ENCODE results near the gene STAC2. TPM values are rescaled to one million over a fixed set of nuclear protein-coding genes. Genes with fewer than 3 reads are reported as not detected.

Gene STAC2
- total RNA-seq, 2 donors from 2014 or later: not detected

DNA sequence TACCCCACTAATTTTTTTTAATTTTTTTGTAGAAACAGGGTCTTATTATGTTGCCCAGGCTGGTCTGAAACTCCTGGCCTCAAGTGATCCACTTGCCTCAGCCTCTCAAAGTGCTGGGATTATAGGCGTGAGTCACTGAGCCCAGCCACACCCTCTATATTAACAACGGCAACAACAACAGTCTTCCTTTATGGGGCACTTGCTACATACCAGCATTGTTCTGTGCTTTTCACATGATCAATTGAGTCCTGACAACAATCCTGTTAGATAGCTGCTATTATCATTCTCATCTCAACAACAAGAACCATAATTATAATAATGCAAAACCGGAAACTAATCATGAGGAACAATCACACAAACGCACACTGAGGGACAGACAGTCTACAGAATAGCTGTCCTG, 47.2 kb downstream of the STAC2 start:
- DNase-seq (no peak), ATAC-seq (no peak)
- TF ChIP-seq, protein P1, sequence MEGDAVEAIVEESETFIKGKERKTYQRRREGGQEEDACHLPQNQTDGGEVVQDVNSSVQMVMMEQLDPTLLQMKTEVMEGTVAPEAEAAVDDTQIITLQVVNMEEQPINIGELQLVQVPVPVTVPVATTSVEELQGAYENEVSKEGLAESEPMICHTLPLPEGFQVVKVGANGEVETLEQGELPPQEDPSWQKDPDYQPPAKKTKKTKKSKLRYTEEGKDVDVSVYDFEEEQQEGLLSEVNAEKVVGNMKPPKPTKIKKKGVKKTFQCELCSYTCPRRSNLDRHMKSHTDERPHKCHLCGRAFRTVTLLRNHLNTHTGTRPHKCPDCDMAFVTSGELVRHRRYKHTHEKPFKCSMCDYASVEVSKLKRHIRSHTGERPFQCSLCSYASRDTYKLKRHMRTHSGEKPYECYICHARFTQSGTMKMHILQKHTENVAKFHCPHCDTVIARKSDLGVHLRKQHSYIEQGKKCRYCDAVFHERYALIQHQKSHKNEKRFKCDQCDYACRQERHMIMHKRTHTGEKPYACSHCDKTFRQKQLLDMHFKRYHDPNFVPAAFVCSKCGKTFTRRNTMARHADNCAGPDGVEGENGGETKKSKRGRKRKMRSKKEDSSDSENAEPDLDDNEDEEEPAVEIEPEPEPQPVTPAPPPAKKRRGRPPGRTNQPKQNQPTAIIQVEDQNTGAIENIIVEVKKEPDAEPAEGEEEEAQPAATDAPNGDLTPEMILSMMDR (IDR thresholded peaks at IDR 0.05): no peak
- no peak for TF ChIP-seq POLR2A (IDR thresholded peaks at IDR 0.05)
- Histone ChIP-seq H3K36me3 (replicated peaks in 1 of 2; ENCODE audit: insufficient read depth in 1 of 2, low read depth in 2 of 2) (no peaks in the 10 kb centered on the region), H3K9me3 (no peaks in the 10 kb centered on the region), H3K27me3 (no peaks in the 10 kb centered on the region), H3K27ac (no peak overlapping the region), H3K4me1 (peaks cover 5% of the 10 kb centered on the region), H3K4me3 (no peak overlapping the region)
- intact Hi-C loops (cut with DNase I): no loop called here
- 86 to 95% methylated on average over 4 of the region's 4 CpGs for WGBS, 2 donors

DNA sequence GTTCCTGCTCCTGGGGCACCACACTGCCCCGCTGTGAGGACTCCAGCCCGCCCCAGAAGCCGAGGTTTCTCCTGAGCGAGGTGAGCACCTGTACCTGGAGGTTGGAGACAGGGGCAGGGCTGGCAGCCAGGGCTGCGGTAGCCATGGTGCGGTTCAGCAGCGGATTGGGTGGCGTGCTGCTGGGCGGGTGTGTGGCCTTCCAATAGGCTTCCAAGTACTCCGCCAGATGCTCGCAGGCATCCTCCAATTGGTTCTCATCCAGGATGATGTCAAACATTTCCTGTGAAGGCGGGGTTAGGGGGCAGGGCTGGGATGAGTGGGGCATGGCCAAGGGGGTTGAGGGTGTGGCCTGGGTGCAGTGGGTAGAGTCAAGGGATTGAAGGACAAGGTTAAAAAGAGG, 48.5 kb downstream of the STAC2 start:
- TF ChIP-seq, protein P1 (IDR thresholded peaks at IDR 0.05): no peak
- no peak for TF ChIP-seq POLR2A (IDR thresholded peaks at IDR 0.05)
- WGBS, 2 donors: 82 to 94% methylated on average over 6 to 12 of the region's 12 CpGs
- no peak for ATAC-seq
- DNase-seq: no peak
- no peak overlapping the region for H3K27ac ChIP-seq
- no peak overlapping the region for H3K4me3 ChIP-seq
- H3K36me3 ChIP-seq (replicated peaks in 1 of 2; ENCODE audit: insufficient read depth in 1 of 2, low read depth in 2 of 2): no peaks in the 10 kb centered on the region
- no peaks in the 10 kb centered on the region for H3K27me3 ChIP-seq
- H3K4me1 ChIP-seq: peaks cover 10% of the 10 kb centered on the region
- H3K9me3 ChIP-seq: no peaks in the 10 kb centered on the region
- intact Hi-C loops (cut with DNase I): no loop called here

GRCh38 chr17:39175695-39176093, 50.1 kb downstream of the STAC2 start:
- WGBS, 2 donors: 66 to 68% methylated on average over 10 of the region's 10 CpGs
- no peak overlapping the region for H3K27ac ChIP-seq
- no peak overlapping the region for H3K4me3 ChIP-seq
- ATAC-seq: no peak
- DNase-seq: no peak
- H3K36me3 ChIP-seq (replicated peaks in 1 of 2; ENCODE audit: insufficient read depth in 1 of 2, low read depth in 2 of 2): no peaks in the 10 kb centered on the region
- H3K9me3 ChIP-seq: no peaks in the 10 kb centered on the region
- intact Hi-C loops (cut with DNase I): no loop called here
- no peaks in the 10 kb centered on the region for H3K27me3 ChIP-seq
- peaks cover 24% of the 10 kb centered on the region for H3K4me1 ChIP-seq
- TF ChIP-seq, protein P1 (IDR thresholded peaks at IDR 0.05): no peak

DNA sequence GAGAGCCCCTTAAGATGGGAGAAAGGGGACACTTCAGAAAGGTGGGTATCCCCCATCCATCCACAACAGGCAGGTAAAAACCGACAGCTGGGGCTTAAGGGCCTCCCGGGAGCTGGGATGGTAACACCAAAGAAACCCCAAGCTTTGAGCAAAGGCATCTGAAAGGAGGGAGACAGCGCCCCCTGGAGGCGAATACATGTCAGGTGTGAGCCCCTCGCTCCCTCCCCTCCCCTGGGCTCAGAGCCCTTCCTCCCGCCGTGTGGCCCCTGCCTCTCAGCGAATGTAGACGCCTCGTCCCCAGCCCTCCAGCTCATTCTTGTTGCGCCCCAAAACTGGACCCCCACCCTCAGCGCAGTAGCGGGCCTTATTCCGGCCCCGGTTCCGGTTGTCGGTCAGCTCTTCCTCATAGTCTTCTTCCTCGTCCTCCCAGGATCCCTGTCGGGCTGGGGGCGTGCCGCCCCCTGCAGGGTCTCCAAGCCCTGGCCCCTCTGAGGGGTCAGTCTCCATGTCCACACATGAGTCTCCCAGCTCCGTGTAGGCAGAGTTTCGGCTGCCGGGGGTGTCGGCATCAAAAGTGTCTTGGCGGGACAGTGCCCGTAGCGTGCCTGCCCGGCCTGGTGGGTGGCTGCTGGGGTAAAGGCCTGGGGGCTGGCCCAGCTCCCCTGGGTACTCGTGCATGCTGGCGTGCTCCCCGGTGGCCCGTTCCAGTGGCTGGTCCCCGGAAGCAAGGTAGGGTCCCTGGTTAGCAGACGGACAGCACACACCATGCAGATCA, 50.6 kb downstream of the STAC2 start:
- Histone ChIP-seq H3K27me3 (no peaks in the 10 kb centered on the region), H3K36me3 (replicated peaks in 1 of 2; ENCODE audit: insufficient read depth in 1 of 2, low read depth in 2 of 2) (no peaks in the 10 kb centered on the region), H3K27ac (no peak overlapping the region), H3K4me3 (no peak overlapping the region), H3K9me3 (no peaks in the 10 kb centered on the region), H3K4me1 (peaks cover 24% of the 10 kb centered on the region)
- 42 to 58% methylated on average over 14 to 29 of the region's 35 CpGs for WGBS, 2 donors
- TF ChIP-seq, protein P1 (IDR thresholded peaks at IDR 0.05): peak; percentile 65 to 81 (median 75)
- no peak for TF ChIP-seq POLR2A (IDR thresholded peaks at IDR 0.05)
- intact Hi-C loops (cut with DNase I): no loop called here
- DNase-seq (peak; percentile 76 to 89 (median 82)), ATAC-seq (peak; percentile 58)

Data from body of pancreas (tissue), 4 donors.